H1 (cell line): ENCODE measurements around the gene NFAT5. TPM values are rescaled to one million over a fixed set of nuclear protein-coding genes. Genes with fewer than 3 reads are reported as not detected.

Experiments
- CTCF ChIA-PET: fragments of 300-600 bp; sonication (Branson Sonifier 250); formaldehyde crosslinking; loops from one replicate; lab custom pipeline; 2021; ENCODE audit not compliant: partially characterized antibody; lab: Charles Lee
- POLR2A ChIA-PET: fragments of 300-600 bp; sonication (Branson Sonifier 250); formaldehyde crosslinking; loops from one replicate; lab custom pipeline; 2021; ENCODE audit warnings: inconsistent platforms; ENCODE audit not compliant: partially characterized antibody; lab: Charles Lee
- DNase-seq, 2 experiments: peaks; one replicate each; pipeline versions ENCODE4 v3.0.0 to v3.0.0-alpha.2; 2010 to 2022; ENCODE audit warnings: low spot score in 2 of 2, low read depth in 1 of 2, mixed read lengths in 1 of 2
- FAIRE-seq: peaks from 2 replicates; lab custom pipeline; 2011; peaks lifted over from hg19 to GRCh38; lab: Jason Lieb, UNC
- H2AFZ ChIP-seq: 2 replicates; pipeline ENCODE4 v1.8.1; 2012; ENCODE audit warnings: low read length, inconsistent platforms
- H2AK5ac ChIP-seq: 2 replicates; pipeline ENCODE4 v1.6.1; 2013; ENCODE audit warnings: low read depth, low read length
- H2BK120ac ChIP-seq: replicated peaks from 2 replicates; pipeline ENCODE3; 2013; ENCODE audit warnings: low read depth, low read length, inconsistent platforms
- H2BK12ac ChIP-seq: 2 replicates; pipeline ENCODE4 v1.6.1; 2013; ENCODE audit warnings: low read depth, low read length
- H2BK15ac ChIP-seq: 2 replicates; pipeline ENCODE4 v1.6.1; 2013; ENCODE audit warnings: low read length
- H2BK20ac ChIP-seq: 2 replicates; pipeline ENCODE4 v1.6.1; 2013; ENCODE audit warnings: low read length
- H2BK5ac ChIP-seq: 2 replicates; pipeline ENCODE4 v1.6.1; 2013; ENCODE audit warnings: low read depth, low read length
- H3K14ac ChIP-seq: 2 replicates; pipeline ENCODE4 v1.6.1; 2013; ENCODE audit warnings: inconsistent platforms; ENCODE audit not compliant: insufficient read length
- H3K18ac ChIP-seq: 2 replicates; pipeline ENCODE4 v1.6.1; 2013; ENCODE audit warnings: low read length; ENCODE audit errors: extremely low read depth
- H3K23ac ChIP-seq: 2 replicates; pipeline ENCODE4 v1.6.1; 2013; ENCODE audit warnings: inconsistent platforms; ENCODE audit not compliant: insufficient read length
- H3K23me2 ChIP-seq: 2 replicates; pipeline ENCODE4 v1.6.1; 2013; ENCODE audit warnings: low read depth, low read length
- H3K27ac ChIP-seq: 2 replicates; pipeline ENCODE4 v1.6.1; 2011; ENCODE audit warnings: low read depth, low read length, inconsistent platforms
- H3K27me3 ChIP-seq, 4 experiments: replicated peaks in 1 of 4; 1 replicate in 1 of 4; 2 replicates in 3 of 4; pipeline versions ENCODE4 v1.6.1 to v1.8.1; 2011 to 2013; ENCODE audit warnings: low read length in 3 of 4, mild to moderate bottlenecking in 3 of 4, inconsistent platforms in 2 of 4, mixed read lengths in 2 of 4, moderate library complexity in 1 of 4; ENCODE audit not compliant: control insufficient read depth in 3 of 4, insufficient read depth in 3 of 4; ENCODE audit errors: extremely low read depth in 1 of 4
- H3K36me3 ChIP-seq, 4 experiments: 2 replicates each; pipeline versions ENCODE4 v1.6.1 to v1.8.1; 2011 to 2013; ENCODE audit warnings: mild to moderate bottlenecking in 4 of 4, low read length in 3 of 4, moderate library complexity in 2 of 4, control low read depth in 1 of 4, inconsistent platforms in 1 of 4; ENCODE audit not compliant: insufficient read depth in 4 of 4, control insufficient read depth in 2 of 4
- H3K4ac ChIP-seq: replicated peaks from 2 replicates; pipeline ENCODE3; 2013; ENCODE audit warnings: low read length, low read depth, mixed read lengths, inconsistent platforms; ENCODE audit not compliant: insufficient read length
- H3K4me1 ChIP-seq, 4 experiments: replicated peaks in 1 of 4; 1 replicate in 1 of 4; 2 replicates in 3 of 4; pipeline versions ENCODE4 v1.6.1 to v1.8.1; 2011 to 2013; ENCODE audit warnings: low read length in 3 of 4, inconsistent platforms in 2 of 4, mixed read lengths in 1 of 4; ENCODE audit not compliant: insufficient read depth in 4 of 4, control insufficient read depth in 3 of 4
- H3K4me2 ChIP-seq, 2 experiments: 2 replicates each; pipeline versions ENCODE4 v1.6.1 to v1.8.1; 2011 to 2013; ENCODE audit warnings: low read depth in 2 of 2, low read length in 2 of 2, control low read depth in 1 of 2, inconsistent platforms in 1 of 2, mild to moderate bottlenecking in 1 of 2; ENCODE audit not compliant: insufficient read depth in 1 of 2
- H3K4me3 ChIP-seq, 4 experiments: fragments of 200-600, 300-600 bp in 1 of 4; sonication (generic), shearing (Covaris generic), sonication (Bioruptor Twin) in 1 of 4; 2 replicates each; pipeline versions ENCODE4 v1.5.1 to v1.8.1; 2011 to 2016; ENCODE audit warnings: low read length in 4 of 4, low read depth in 3 of 4, control low read depth in 2 of 4, inconsistent platforms in 2 of 4, mild to moderate bottlenecking in 2 of 4, mixed read lengths in 1 of 4, moderate library complexity in 1 of 4; ENCODE audit not compliant: insufficient read depth in 2 of 4; ENCODE audit errors: extremely low read depth in 1 of 4
- H3K56ac ChIP-seq: replicated peaks from 2 replicates; pipeline ENCODE3; 2013; ENCODE audit warnings: low read depth, mild to moderate bottlenecking, mixed read lengths, low read length, inconsistent platforms; ENCODE audit not compliant: insufficient read length
- H3K79me1 ChIP-seq: 2 replicates; pipeline ENCODE4 v1.6.1; 2013; ENCODE audit warnings: low read depth, low read length, control low read depth
- H3K79me2 ChIP-seq, 2 experiments: 2 replicates each; pipeline versions ENCODE4 v1.6.1 to v1.8.1; 2012 to 2013; ENCODE audit warnings: low read length in 2 of 2, mild to moderate bottlenecking in 2 of 2, inconsistent platforms in 1 of 2; ENCODE audit not compliant: insufficient read depth in 2 of 2, control insufficient read depth in 1 of 2
- H3K9ac ChIP-seq, 4 experiments: replicated peaks in 1 of 4; 1 replicate in 1 of 4; 2 replicates in 3 of 4; pipeline versions ENCODE4 v1.6.1 to v1.8.1; 2011 to 2013; ENCODE audit warnings: low read depth in 3 of 4, low read length in 3 of 4, control low read depth in 2 of 4, mild to moderate bottlenecking in 2 of 4, moderate library complexity in 2 of 4, inconsistent platforms in 1 of 4; ENCODE audit errors: extremely low read depth in 1 of 4
- H3K9me3 ChIP-seq, 2 experiments: 2 replicates each; pipeline versions ENCODE4 v1.6.1 to v1.8.1; 2012 to 2013; ENCODE audit warnings: mild to moderate bottlenecking in 2 of 2, moderate library complexity in 2 of 2, control low read depth in 1 of 2, inconsistent platforms in 1 of 2, low read depth in 1 of 2, low read length in 1 of 2, mixed read lengths in 1 of 2; ENCODE audit not compliant: insufficient read depth in 2 of 2
- H4K20me1 ChIP-seq, 2 experiments: replicated peaks in 1 of 2; 2 replicates each; pipeline versions ENCODE3 to v1.8.1; 2011 to 2013; ENCODE audit warnings: inconsistent platforms in 2 of 2, low read length in 2 of 2, mild to moderate bottlenecking in 1 of 2; ENCODE audit not compliant: insufficient read depth in 2 of 2, control insufficient read depth in 1 of 2
- H4K5ac ChIP-seq: 2 replicates; pipeline ENCODE4 v1.6.1; 2013; ENCODE audit warnings: low read length, low read depth, mixed read lengths, inconsistent platforms; ENCODE audit not compliant: insufficient read length
- H4K8ac ChIP-seq: 2 replicates; pipeline ENCODE4 v1.8.0; 2013; ENCODE audit warnings: mild to moderate bottlenecking, moderate library complexity, low read length, inconsistent platforms; ENCODE audit not compliant: insufficient read depth; ENCODE audit errors: extremely low read depth
- H4K91ac ChIP-seq: replicated peaks from 2 replicates; pipeline ENCODE3; 2013; ENCODE audit warnings: low read length, mixed read lengths, inconsistent platforms; ENCODE audit not compliant: insufficient read length
- ASH2L ChIP-seq: fragments of 200-600, 300-600 bp; sonication (generic); IDR thresholded peaks from one replicate; pipeline ENCODE4 v1.7.1; 2017; ENCODE audit warnings: low read length
- CEBPB ChIP-seq: IDR thresholded peaks from 2 replicates; pipeline ENCODE4 v1.6.1; 2012; ENCODE audit warnings: low read depth, low read length
- FOSL1 ChIP-seq: IDR thresholded peaks from 2 replicates; pipeline ENCODE4 v1.6.1; 2011; ENCODE audit warnings: mild to moderate bottlenecking, low read depth, low read length, moderate library complexity; ENCODE audit not compliant: insufficient read depth
- MAFK ChIP-seq: IDR thresholded peaks from 2 replicates; pipeline ENCODE4 v1.6.1; 2012; ENCODE audit warnings: low read depth, mild to moderate bottlenecking, improper control_type of control experiment, low read length
- NRF1 ChIP-seq: IDR thresholded peaks from 2 replicates; pipeline ENCODE4 v1.6.1; 2011; ENCODE audit warnings: mild to moderate bottlenecking, low read depth, low read length, improper control_type of control experiment
- RXRA ChIP-seq: IDR thresholded peaks from 2 replicates; pipeline ENCODE4 v1.6.1; 2011; ENCODE audit warnings: low read depth, mild to moderate bottlenecking, low read length, moderate library complexity; ENCODE audit not compliant: insufficient read depth
- SIN3A ChIP-seq, 2 experiments: IDR thresholded peaks in 1 of 2; conservative IDR thresholded peaks in 1 of 2; 2 replicates each; pipeline ENCODE4 v1.6.1; 2011 to 2012; ENCODE audit warnings: low read length in 2 of 2, improper control_type of control experiment in 1 of 2, low read depth in 1 of 2, mild to moderate bottlenecking in 1 of 2
- SIRT6 ChIP-seq: IDR thresholded peaks from one replicate; pipeline ENCODE4 v1.7.1; 2012; ENCODE audit warnings: low read length, inconsistent platforms
- SP4 ChIP-seq: IDR thresholded peaks from 2 replicates; pipeline ENCODE4 v1.6.1; 2012; ENCODE audit warnings: low read length, inconsistent platforms
- TAF1 ChIP-seq: IDR thresholded peaks from 2 replicates; pipeline ENCODE4 v1.6.1; 2011; ENCODE audit warnings: mild to moderate bottlenecking, low read depth, low read length
- TAF7 ChIP-seq: optimal IDR thresholded peaks from 2 replicates; pipeline ENCODE3; 2011; ENCODE audit warnings: low read depth, mild to moderate bottlenecking, inconsistent platforms, low read length, moderate library complexity, borderline replicate concordance
- WGBS, 2 experiments: shearing (Covaris generic) in 1 of 2; methylation state at CpG; one replicate each; pipeline versions ENCODE4 v1.1.6 to v1.1.7; 2013 to 2015; ENCODE audit warnings: low lambda C conversion rate in 2 of 2, mixed read lengths in 2 of 2, inconsistent platforms in 1 of 2, low coverage in 1 of 2, missing lambda C conversion rate in 1 of 2; ENCODE audit not compliant: insufficient replicate concordance in 2 of 2, insufficient coverage in 1 of 2, insufficient read length in 1 of 2; ENCODE audit errors: extremely low coverage in 1 of 2, missing lambda C conversion rate in 1 of 2; 5-methylcytosine and 5-hydroxymethylcytosine counted together
- polyA plus RNA-seq, 7 experiments: library from polyadenylated mRNA; depleted of rRNA in 3 of 7; stranded (reverse) in 5 of 7; unstranded in 2 of 7; fragments of >200 nt in 5 of 7; fragments of 200-250 nt in 2 of 7; gene quantifications; 1 replicate in 5 of 7; 2 replicates in 1 of 7; 4 replicates in 1 of 7; pipeline versions ENCODE4 v1.2.1 to v1.2.3, GENCODE V29; 2011 to 2013; ENCODE audit warnings: missing spikeins in 2 of 7, mixed read lengths in 2 of 7
- total RNA-seq: library from RNA; stranded (reverse); fragmentation: NEBNext Ultra II Directional; extraction: Animal tissue kit (Norgen Biotek cat#: 25700); gene quantifications from 2 replicates; pipeline ENCODE4 v1.2.1, GENCODE V29; 2021
- TF ChIP-seq, protein P1 (sequence below): IDR thresholded peaks from 2 replicates; pipeline ENCODE4 v1.6.1; 2012; ENCODE audit warnings: inconsistent platforms

NFAT5 gene
- total and polyA plus RNA-seq, 2 of the 8 experiments (the other 6 are each of a cell fraction or from before 2014, with no cell fraction given): 8.9 to 29.0 TPM

DNA sequence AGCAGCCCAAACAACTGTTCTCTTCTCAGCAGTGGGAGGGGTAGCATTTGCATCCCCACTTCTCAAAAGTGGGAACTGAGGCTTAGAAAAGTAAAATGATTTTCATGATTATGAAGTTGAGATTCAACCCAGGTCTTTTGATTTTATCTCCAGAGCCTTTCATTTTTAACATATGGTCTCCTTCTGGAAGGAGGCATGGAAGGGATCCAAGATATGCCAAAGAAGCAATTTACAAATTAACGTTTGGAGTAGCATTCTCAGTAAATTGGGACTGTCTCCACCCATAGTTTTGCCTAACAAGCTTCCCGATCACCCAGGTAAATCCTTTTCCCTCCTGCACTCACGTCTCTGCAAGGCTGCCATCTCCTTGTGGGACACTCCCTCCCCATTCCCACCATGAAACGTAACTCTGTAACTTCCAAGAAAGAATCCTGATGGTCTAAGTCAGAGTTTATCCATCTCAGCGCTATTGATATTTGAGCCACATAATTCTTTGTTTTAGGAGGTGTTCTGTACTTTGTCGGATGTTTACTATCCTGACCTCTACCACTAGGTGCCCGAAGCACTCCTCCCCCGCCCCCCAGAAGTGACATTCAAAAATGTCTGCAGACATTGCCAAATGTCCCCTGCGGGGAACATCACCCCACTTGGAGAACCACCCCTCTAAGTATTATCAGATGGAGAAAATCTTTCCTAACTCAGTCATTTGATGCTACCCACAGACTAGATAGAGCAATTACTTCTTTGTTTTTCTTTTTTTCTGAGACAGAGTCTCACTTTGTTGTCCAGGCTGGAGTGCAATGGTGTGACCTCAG is 32.9 kb upstream of the NFAT5 start:
- H2BK120ac ChIP-seq: no peak overlapping the region
- H3K36me3 ChIP-seq: no peaks in the 10 kb centered on the region
- H3K18ac ChIP-seq: peak overlapping the region; percentile 87
- DNase-seq (no peak), FAIRE-seq (no peak)
- no peak overlapping the region for H4K8ac ChIP-seq
- peak overlapping the region; percentile 95; the same call in 1 of the 2 replicates for H2BK20ac ChIP-seq
- H3K27ac ChIP-seq: no peak overlapping the region
- peak overlapping the region; percentile 81; the same call in 1 of the 2 replicates for H2BK15ac ChIP-seq
- H2AK5ac ChIP-seq: 0 out of 2 replicates have a peak overlapping the region, but pooled peaks have one; percentile 65
- H4K5ac ChIP-seq: no peak overlapping the region
- no peaks in the 10 kb centered on the region for H3K79me2 ChIP-seq
- H3K4ac ChIP-seq: no peak overlapping the region
- no peaks in the 10 kb centered on the region for H4K20me1 ChIP-seq
- H3K14ac ChIP-seq: no peak overlapping the region
- H3K9ac ChIP-seq: no peak overlapping the region
- H3K23me2 ChIP-seq: peaks cover 2% of the 10 kb centered on the region; the same call in 1 of the 2 replicates
- peak overlapping the region; percentile 92; the same call in 1 of the 2 replicates for H2BK5ac ChIP-seq
- peak overlapping the region; percentile 70 for H4K91ac ChIP-seq
- CTCF ChIA-PET: interaction anchor here (1.1 to 1.6 kb wide), 3 partner anchors 55 to 366 kb away, joined by 3 read pairs; no protein-coding TSS in a partner anchor
- 66% methylated on average over 9 of the region's 9 CpGs; no CpG with 5 or more reads in 1 of the 2 experiments for WGBS, 2 experiments
- H3K79me1 ChIP-seq: no peaks in the 10 kb centered on the region
- H3K27me3 ChIP-seq: no peaks in the 10 kb centered on the region
- H3K4me2 ChIP-seq: peak overlapping the region in 1 of 2 experiments; percentile 23; a peak in 1 of 4 replicates
- no peak overlapping the region for H3K56ac ChIP-seq
- POLR2A ChIA-PET: interaction anchor here (0.5 kb wide), 1 partner anchor 158 kb away, joined by 3 read pairs; no protein-coding TSS in a partner anchor
- no peak overlapping the region for H3K23ac ChIP-seq
- H3K9me3 ChIP-seq: no peaks in the 10 kb centered on the region
- H2BK12ac ChIP-seq: peak overlapping the region; percentile 84; the same call in 1 of the 2 replicates
- peak overlapping the region; percentile 60 for H2AFZ ChIP-seq
- peaks cover 0 to 6% (median 6%) of the 10 kb centered on the region in 4 experiments; a peak in 4 of 7 replicates for H3K4me1 ChIP-seq
- no peak overlapping the region; a peak in 1 of 8 replicates for H3K4me3 ChIP-seq
- TF ChIP-seq SIN3A (conservative IDR thresholded peaks at IDR 0.05 in 1 of 2, IDR thresholded peaks at IDR 0.05 in 1 of 2; ENCODE audit: low read depth in 1 of 2, low read length in 2 of 2) (no peak), SP4 (no peak), TAF7 (no peak), MAFK (no peak), CEBPB (no peak), RXRA (no peak), NRF1 (no peak), TAF1 (no peak), FOSL1 (no peak), SIRT6 (no peak), ASH2L (no peak)
- TF ChIP-seq, protein P1, sequence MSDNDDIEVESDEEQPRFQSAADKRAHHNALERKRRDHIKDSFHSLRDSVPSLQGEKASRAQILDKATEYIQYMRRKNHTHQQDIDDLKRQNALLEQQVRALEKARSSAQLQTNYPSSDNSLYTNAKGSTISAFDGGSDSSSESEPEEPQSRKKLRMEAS: no peak
